OCI-LY7 (cell line): Measurements from ENCODE around the gene USP25. TPM values are rescaled to one million over a fixed set of nuclear protein-coding genes. Genes with fewer than 3 reads are reported as not detected.

Experiments used
- BruUV-seq: library from RNA; stranded (reverse); fragments of 400-500 nt; replicated peaks from 2 replicates; lab custom pipeline; 2021; lab: Mats Ljungman, UMichigan
- CTCF ChIA-PET: fragments of 300-600 bp; sonication (Branson Sonifier 250); formaldehyde crosslinking; loops from one replicate; lab custom pipeline; 2022; ENCODE audit warnings: antibody characterized with exemption; ENCODE audit not compliant: unreplicated experiment; lab: Charles Lee
- POLR2A ChIA-PET: fragments of 300-600 bp; sonication (Branson Sonifier 250); formaldehyde crosslinking; loops from one replicate; lab custom pipeline; 2022; ENCODE audit warnings: antibody characterized with exemption; lab: Charles Lee
- DNase-seq: peaks from one replicate; pipeline ENCODE4 v3.0.0-alpha.2; 2015; ENCODE audit warnings: low spot score
- H2AFZ ChIP-seq: fragments of 200-600 bp; sonication (generic), shearing (Covaris generic); 2 replicates; pipeline ENCODE4 v1.6.1; 2014; ENCODE audit warnings: mild to moderate bottlenecking, antibody characterized with exemption, low read length, moderate library complexity
- H3K27ac ChIP-seq: fragments of 200-600 bp; sonication (generic); 2 replicates; pipeline ENCODE4 v1.5.1; 2014; ENCODE audit warnings: mixed run types, low read depth, mild to moderate bottlenecking, moderate library complexity, low read length, inconsistent platforms; ENCODE audit not compliant: poor library complexity, severe bottlenecking
- H3K36me3 ChIP-seq: fragments of 200-600 bp; sonication (generic); 2 replicates; pipeline ENCODE4 v1.6.1; 2014; ENCODE audit warnings: mild to moderate bottlenecking, antibody characterized with exemption, low read length, moderate library complexity, mixed read lengths; ENCODE audit not compliant: insufficient read depth
- H3K4me1 ChIP-seq: fragments of 200-600 bp; sonication (generic); 2 replicates; pipeline ENCODE4 v1.5.1; 2014; ENCODE audit warnings: mild to moderate bottlenecking, low read length; ENCODE audit not compliant: insufficient read depth, poor library complexity, severe bottlenecking
- H3K4me2 ChIP-seq: fragments of 200-600 bp; sonication (generic); 2 replicates; pipeline ENCODE4 v1.6.1; 2014; ENCODE audit warnings: mild to moderate bottlenecking, low read length
- H3K4me3 ChIP-seq: fragments of 200-600 bp; sonication (generic); 2 replicates; pipeline ENCODE4 v1.5.1; 2014; ENCODE audit warnings: mild to moderate bottlenecking, low read depth, low read length; ENCODE audit not compliant: poor library complexity, severe bottlenecking
- H3K79me2 ChIP-seq: fragments of 200-600 bp; sonication (generic); 2 replicates; pipeline ENCODE4 v1.6.1; 2016; ENCODE audit warnings: low read depth, mild to moderate bottlenecking, low read length, moderate library complexity, mixed read lengths; ENCODE audit not compliant: insufficient read depth
- H3K9me2 ChIP-seq: fragments of 200-600 bp; sonication (generic); 2 replicates; pipeline ENCODE4 v1.6.1; 2016; ENCODE audit warnings: mild to moderate bottlenecking, low read length, mixed read lengths; ENCODE audit not compliant: insufficient read depth
- H3K9me3 ChIP-seq: fragments of 200-600 bp; sonication (generic); 2 replicates; pipeline ENCODE4 v1.6.1; 2014; ENCODE audit warnings: mild to moderate bottlenecking, mixed run types, low read length, mixed read lengths
- H4K20me1 ChIP-seq: fragments of 200-600 bp; sonication (generic); 2 replicates; pipeline ENCODE4 v1.6.1; 2014; ENCODE audit warnings: mild to moderate bottlenecking, antibody characterized with exemption, low read length, moderate library complexity, mixed read lengths; ENCODE audit not compliant: insufficient read depth
- CTCF ChIP-seq: fragments of 200-600 bp; sonication (generic); conservative IDR thresholded peaks from 2 replicates; pipeline ENCODE4 v1.5.1; 2014; ENCODE audit warnings: mild to moderate bottlenecking, antibody characterized with exemption, low read length, moderate library complexity, mixed read lengths
- EZH2phosphoT487 ChIP-seq: fragments of 200-600 bp; sonication (generic); IDR thresholded peaks from 2 replicates; pipeline ENCODE4 v1.6.1; 2018; ENCODE audit warnings: low read depth, borderline replicate concordance, mild to moderate bottlenecking, mixed run types, antibody characterized with exemption, low read length, moderate library complexity, mixed read lengths
- intact Hi-C: fragments of 100-400 bp; cut with micrococcal nuclease; formaldehyde crosslinking; loops from one replicate; pipeline ENCODE4 v1.10.0; 2022; ENCODE audit not compliant: unreplicated experiment
- total RNA-seq, 2 experiments: library from RNA; depleted of rRNA in 1 of 2; stranded (reverse); fragments of >200 nt in 1 of 2; shearing (Covaris generic) in 1 of 2; gene quantifications; 2 replicates each; pipeline ENCODE4 v1.2.3, GENCODE V29; 2014 to 2022

Gene USP25
- total RNA-seq, 2 experiments from 2014 or later: 25.1 to 28.1 TPM

GRCh38 chr21:15826147-15826780 is 96.5 kb downstream of the USP25 start:
- Histone ChIP-seq H3K4me1 (no peaks in the 10 kb centered on the region), H2AFZ (no peak overlapping the region), H4K20me1 (no peaks in the 10 kb centered on the region), H3K4me2 (no peak overlapping the region), H3K9me3 (no peaks in the 10 kb centered on the region), H3K36me3 (peaks cover 12% of the 10 kb centered on the region; the same call in 1 of the 2 replicates), H3K4me3 (no peak overlapping the region), H3K9me2 (no peaks in the 10 kb centered on the region), H3K27ac (no peak overlapping the region), H3K79me2 (no peaks in the 10 kb centered on the region)
- CTCF ChIA-PET: no interaction called here
- peak; percentile 36 for DNase-seq
- BruUV-seq: no TSS peak
- intact Hi-C loops: no loop called here
- POLR2A ChIA-PET: interaction anchor here (0.5 to 1.6 kb wide), 3 partner anchors 11 to 128 kb away, joined by 4 to 5 read pairs (median 4); no protein-coding TSS in a partner anchor
- TF ChIP-seq CTCF: peak; percentile 76
- TF ChIP-seq EZH2phosphoT487: no peak

GRCh38 chr21:15826908-15827601 is 97.3 kb downstream of the USP25 start:
- peaks cover 16% of the 10 kb centered on the region; the same call in 1 of the 2 replicates for H3K36me3 ChIP-seq
- no peak overlapping the region for H3K27ac ChIP-seq
- intact Hi-C loops: no loop called here
- H3K4me1 ChIP-seq: no peaks in the 10 kb centered on the region
- no peaks in the 10 kb centered on the region for H4K20me1 ChIP-seq
- no TSS peak for BruUV-seq
- H2AFZ ChIP-seq: no peak overlapping the region
- DNase-seq: no peak
- no peaks in the 10 kb centered on the region for H3K79me2 ChIP-seq
- ChIA-PET POLR2A (interaction anchor here (0.6 to 1.6 kb wide), 3 partner anchors 12 to 459 kb away, joined by 3 to 4 read pairs (median 4); no protein-coding TSS in a partner anchor), CTCF (no interaction called here)
- no peaks in the 10 kb centered on the region for H3K9me2 ChIP-seq
- H3K4me2 ChIP-seq: no peak overlapping the region
- H3K4me3 ChIP-seq: no peak overlapping the region
- TF ChIP-seq EZH2phosphoT487: no peak
- no peak for TF ChIP-seq CTCF
- no peaks in the 10 kb centered on the region for H3K9me3 ChIP-seq
